HCT116 (cell line): ENCODE results near the gene KRTAP29-1. TPM values are rescaled to one million over a fixed set of nuclear protein-coding genes. Genes with fewer than 3 reads are reported as not detected.

Source experiments
- ATAC-seq: fragments of 200-7000 bp; cut with Tn5 transposase; 2 replicates; pipeline ENCODE4 v1.9.1; 2020; ENCODE audit warnings: mild to moderate bottlenecking, moderate library complexity
- BruUV-seq: library from RNA; stranded (reverse); fragments of 400-500 nt; replicated peaks from 2 replicates; lab custom pipeline; 2021; lab: Mats Ljungman, UMichigan
- CTCF ChIA-PET: fragments of 300-600 bp; sonication (Branson Sonifier 250); formaldehyde crosslinking; loops from one replicate; lab custom pipeline; 2021; ENCODE audit warnings: antibody characterized with exemption; lab: Charles Lee
- POLR2A ChIA-PET: fragments of 300-600, 350-600 bp; sonication (Branson Sonifier 250); formaldehyde crosslinking; loops from one replicate; lab custom pipeline; 2021; ENCODE audit warnings: antibody characterized with exemption; lab: Charles Lee
- RAD21 ChIA-PET, 2 experiments: fragments of 300-600 bp; sonication (Branson Sonifier 250); formaldehyde crosslinking; loops; one replicate each; lab custom pipeline; 2023; ENCODE audit warnings: low total read pairs in 2 of 2; ENCODE audit not compliant: uncharacterized antibody in 2 of 2, unreplicated experiment in 2 of 2, low non-redundant PET in 1 of 2; lab: Charles Lee
- DNase-seq: peaks from one replicate; pipeline ENCODE4 v3.0.0-alpha.2; 2010; ENCODE audit warnings: low read depth, low spot score
- H2AFZ ChIP-seq: fragments of 200-600 bp; shearing (Covaris generic), sonication (generic); 2 replicates; pipeline ENCODE4 v1.6.1; 2017; ENCODE audit warnings: low read depth, mixed run types, mixed read lengths, antibody characterized with exemption, low read length; ENCODE audit not compliant: poor library complexity, severe bottlenecking
- H3K27ac ChIP-seq: 2 replicates; pipeline ENCODE4 v1.5.1; 2012; ENCODE audit warnings: low read depth, low read length
- H3K27me3 ChIP-seq: fragments of 200-600 bp; sonication (generic); 2 replicates; pipeline ENCODE4 v1.6.1; 2016; ENCODE audit warnings: mixed run types, low read length, mixed read lengths; ENCODE audit not compliant: insufficient read depth
- H3K36me3 ChIP-seq, 2 experiments: fragments of 200-500 bp in 1 of 2; fragments of 200-600 bp in 1 of 2; sonication (Bioruptor generic) in 1 of 2; sonication (generic) in 1 of 2; 2 replicates each; pipeline versions ENCODE4 v1.5.1 to v1.6.1; 2014 to 2016; ENCODE audit warnings: low read length in 2 of 2, inconsistent platforms in 1 of 2, mixed read lengths in 1 of 2, mixed run types in 1 of 2; ENCODE audit not compliant: insufficient read depth in 2 of 2, control insufficient read depth in 1 of 2
- H3K4me1 ChIP-seq, 2 experiments: fragments of 200-600 bp in 1 of 2; sonication (generic) in 1 of 2; 2 replicates each; pipeline versions ENCODE4 v1.5.1 to v1.6.1; 2012 to 2017; ENCODE audit warnings: low read length in 2 of 2, inconsistent platforms in 1 of 2, mild to moderate bottlenecking in 1 of 2, mixed read lengths in 1 of 2, mixed run types in 1 of 2, moderate library complexity in 1 of 2; ENCODE audit not compliant: insufficient read depth in 2 of 2, control insufficient read depth in 1 of 2
- H3K4me2 ChIP-seq: fragments of 200-600 bp; sonication (generic); 2 replicates; pipeline ENCODE4 v1.6.1; 2017; ENCODE audit warnings: mixed run types, low read length, mixed read lengths
- H3K4me3 ChIP-seq, 2 experiments: fragments of 200-600 bp in 1 of 2; sonication (generic) in 1 of 2; replicated peaks in 1 of 2; 2 replicates each; pipeline ENCODE4 v1.5.1; 2011 to 2016; ENCODE audit warnings: low read length in 2 of 2, control low read depth in 1 of 2, low read depth in 1 of 2, mild to moderate bottlenecking in 1 of 2, mixed read lengths in 1 of 2, mixed run types in 1 of 2
- H3K79me2 ChIP-seq: fragments of 200-600 bp; sonication (generic); 2 replicates; pipeline ENCODE4 v1.6.1; 2017; ENCODE audit warnings: mild to moderate bottlenecking, mixed run types, low read length, moderate library complexity, mixed read lengths; ENCODE audit not compliant: insufficient read depth
- H3K9ac ChIP-seq: fragments of 200-600 bp; sonication (generic); 2 replicates; pipeline ENCODE4 v1.6.1; 2016; ENCODE audit warnings: low read length, mixed read lengths
- H3K9me2 ChIP-seq: fragments of 200-600 bp; sonication (generic), shearing (Covaris generic); 2 replicates; pipeline ENCODE4 v1.6.1; 2017; ENCODE audit warnings: mixed run types, mild to moderate bottlenecking, moderate library complexity; ENCODE audit not compliant: insufficient read depth
- H3K9me3 ChIP-seq, 2 experiments: fragments of 200-500 bp in 1 of 2; fragments of 200-600 bp in 1 of 2; sonication (Bioruptor generic) in 1 of 2; sonication (generic) in 1 of 2; 2 replicates each; pipeline ENCODE4 v1.6.1; 2014 to 2017; ENCODE audit warnings: low read length in 2 of 2, mixed read lengths in 2 of 2, inconsistent platforms in 1 of 2, low read depth in 1 of 2, mild to moderate bottlenecking in 1 of 2, mixed run types in 1 of 2, moderate library complexity in 1 of 2; ENCODE audit not compliant: control insufficient read depth in 1 of 2, insufficient read depth in 1 of 2
- H4K20me1 ChIP-seq: fragments of 200-600 bp; sonication (generic), shearing (Covaris generic); 2 replicates; pipeline ENCODE4 v1.6.1; 2017; ENCODE audit warnings: mixed run types, mild to moderate bottlenecking, moderate library complexity; ENCODE audit not compliant: insufficient read depth
- ATF3 ChIP-seq: IDR thresholded peaks from 2 replicates; pipeline ENCODE4 v1.6.1; 2012
- CBX3 ChIP-seq: IDR thresholded peaks from 2 replicates; pipeline ENCODE4 v1.6.1; 2012; ENCODE audit warnings: low read depth
- CEBPB ChIP-seq: IDR thresholded peaks from 2 replicates; pipeline ENCODE4 v1.6.1; 2012; ENCODE audit warnings: low read depth
- EGR1 ChIP-seq: IDR thresholded peaks from 2 replicates; pipeline ENCODE4 v1.6.1; 2012; ENCODE audit warnings: low read depth
- ELF1 ChIP-seq: IDR thresholded peaks from 2 replicates; pipeline ENCODE4 v1.6.1; 2012; ENCODE audit warnings: low read depth, borderline replicate concordance
- EZH2phosphoT487 ChIP-seq: fragments of 200-600 bp; IDR thresholded peaks from 2 replicates; pipeline ENCODE4 v1.6.1; 2018; ENCODE audit warnings: antibody characterized with exemption, borderline replicate concordance
- JUND ChIP-seq: IDR thresholded peaks from 2 replicates; pipeline ENCODE4 v1.6.1; 2012
- POLR2A ChIP-seq: IDR thresholded peaks from 2 replicates; pipeline ENCODE4 v1.7.0; 2011; ENCODE audit warnings: borderline replicate concordance; ENCODE audit not compliant: insufficient read depth, insufficient read length; ENCODE audit errors: extremely low read depth
- POLR2AphosphoS5 ChIP-seq: IDR thresholded peaks from 2 replicates; pipeline ENCODE4 v1.6.1; 2011; ENCODE audit warnings: mild to moderate bottlenecking, low read depth, low read length, moderate library complexity
- RAD21 ChIP-seq: IDR thresholded peaks from 2 replicates; pipeline ENCODE4 v1.6.1; 2012; ENCODE audit warnings: low read depth, mild to moderate bottlenecking
- REST ChIP-seq: IDR thresholded peaks from 2 replicates; pipeline ENCODE4 v1.6.1; 2012; ENCODE audit warnings: low read depth
- SP1 ChIP-seq: IDR thresholded peaks from 2 replicates; pipeline ENCODE4 v1.6.1; 2012; ENCODE audit warnings: low read depth
- TCF7L2 ChIP-seq: IDR thresholded peaks from 2 replicates; pipeline ENCODE4 v1.7.0; 2011; ENCODE audit warnings: borderline replicate concordance, inconsistent platforms; ENCODE audit not compliant: insufficient read depth, insufficient read length; ENCODE audit errors: extremely low read depth
- YY1 ChIP-seq: IDR thresholded peaks from 2 replicates; pipeline ENCODE4 v1.6.1; 2011; ENCODE audit warnings: low read length, low read depth, moderate library complexity, mild to moderate bottlenecking; ENCODE audit not compliant: insufficient replicate concordance; ENCODE audit errors: extremely low read depth
- ZBTB33 ChIP-seq: IDR thresholded peaks from 2 replicates; pipeline ENCODE4 v1.6.1; 2011; ENCODE audit warnings: mild to moderate bottlenecking, low read length, moderate library complexity; ENCODE audit not compliant: insufficient replicate concordance; ENCODE audit errors: extremely low read depth
- intact Hi-C: fragments of 100-400 bp; cut with micrococcal nuclease; formaldehyde crosslinking; loops from 2 replicates; pipeline ENCODE4 v1.10.0; 2022
- total RNA-seq: library from RNA; stranded (reverse); gene quantifications from one replicate; pipeline ENCODE4 v1.2.1, GENCODE V29; 2021; ENCODE audit not compliant: unreplicated experiment

Gene KRTAP29-1
- total RNA-seq, 1 experiment from 2014 or later, result 0.22 TPM

GRCh38 chr17:41311111-41311510 lies 8.5 kb upstream of the KRTAP29-1 start:
- no peak overlapping the region for H3K4me3 ChIP-seq
- intact Hi-C loops, result no loop called here
- no peak for ATAC-seq
- no peaks in the 10 kb centered on the region for H3K9me2 ChIP-seq
- H3K4me2 ChIP-seq, result no peak overlapping the region
- no peaks in the 10 kb centered on the region for H3K27me3 ChIP-seq
- no peaks in the 10 kb centered on the region for H3K79me2 ChIP-seq
- CTCF ChIA-PET, result no interaction called here
- no peaks in the 10 kb centered on the region for H3K36me3 ChIP-seq
- POLR2A ChIA-PET, result no interaction called here
- H3K9me3 ChIP-seq, result no peaks in the 10 kb centered on the region
- no peak overlapping the region for H3K9ac ChIP-seq
- no peak overlapping the region for H2AFZ ChIP-seq
- H3K27ac ChIP-seq, result no peak overlapping the region
- DNase-seq, result no peak
- BruUV-seq, result no TSS peak
- RAD21 ChIA-PET, result no interaction called here
- no peaks in the 10 kb centered on the region for H3K4me1 ChIP-seq
- TF ChIP-seq YY1, result no peak
- TF ChIP-seq CBX3, result no peak
- no peak for TF ChIP-seq TCF7L2
- TF ChIP-seq ATF3, result no peak
- TF ChIP-seq EZH2phosphoT487, result no peak
- TF ChIP-seq RAD21, result no peak
- TF ChIP-seq REST, result no peak
- no peak for TF ChIP-seq EGR1
- TF ChIP-seq JUND, result no peak
- no peak for TF ChIP-seq POLR2A
- TF ChIP-seq SP1, result no peak
- no peak for TF ChIP-seq ZBTB33
- no peak for TF ChIP-seq ELF1
- TF ChIP-seq CEBPB, result no peak
- no peak for TF ChIP-seq POLR2AphosphoS5
- H4K20me1 ChIP-seq, result no peaks in the 10 kb centered on the region
